ENCODE measurements around the gene PLSCR5.

The PLSCR5 gene

DNA sequence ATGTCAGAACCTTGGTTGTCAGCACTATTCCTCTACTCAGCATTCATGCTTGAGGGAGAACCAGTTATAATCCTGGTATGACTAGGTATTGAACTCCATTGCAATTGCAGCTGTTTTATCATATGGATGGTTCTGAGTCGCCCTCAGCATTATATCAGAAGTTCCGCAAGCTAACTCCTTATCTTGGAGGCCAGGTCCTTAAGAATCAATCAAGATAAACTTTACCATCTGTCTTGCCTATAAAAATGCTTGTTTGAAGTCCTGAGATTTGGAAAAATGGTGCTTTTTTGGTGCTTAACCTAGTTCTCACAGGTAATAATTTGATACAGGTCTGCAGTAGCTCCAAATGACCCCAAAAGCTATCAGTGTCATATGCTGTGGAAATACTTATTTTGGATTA, 44.5 kb downstream of the PLSCR5 start:
- Histone ChIP-seq H3K79me2 (ENCODE audit: control insufficient read depth, insufficient read depth, low read length, unreplicated experiment) (no peaks in the 10 kb centered on the region), H3K4me3 (ENCODE audit: low read depth, low read length) (no peak overlapping the region), H3K27ac (ENCODE audit: low read depth, low read length) (no peak overlapping the region), H3K36me3 (ENCODE audit: insufficient read depth, low read length) (no peaks in the 10 kb centered on the region), H3K27me3 (ENCODE audit: insufficient read depth, low read length) (no peaks in the 10 kb centered on the region), H2AFZ (ENCODE audit: low read length, unreplicated experiment) (no peak overlapping the region), H3K4me1 (ENCODE audit: control insufficient read depth, insufficient read depth, low read length, unreplicated experiment) (no peaks in the 10 kb centered on the region)

DNA sequence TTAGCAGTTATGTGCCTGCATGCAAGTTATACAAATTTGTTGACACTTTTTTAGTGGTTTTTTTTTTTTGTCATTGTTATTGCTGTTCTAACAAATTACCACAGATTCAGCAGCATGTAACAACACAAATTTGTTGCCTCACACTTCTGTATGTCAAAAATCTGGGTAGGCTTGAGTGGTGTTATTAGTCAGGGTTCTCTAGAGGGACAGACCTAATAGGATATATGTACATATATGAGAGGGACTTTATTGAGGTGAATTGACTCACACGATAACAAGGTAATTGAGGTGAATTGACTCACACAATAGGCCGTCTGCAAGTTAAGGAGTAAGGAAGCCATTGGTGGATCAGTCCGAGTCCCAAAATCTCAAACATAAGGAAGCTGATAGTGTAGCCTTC, 45.8 kb downstream of the PLSCR5 start:
- Histone ChIP-seq H3K4me1 (ENCODE audit: control insufficient read depth, insufficient read depth, low read length, unreplicated experiment) (no peaks in the 10 kb centered on the region), H3K36me3 (ENCODE audit: insufficient read depth, low read length) (no peaks in the 10 kb centered on the region), H3K27me3 (ENCODE audit: insufficient read depth, low read length) (no peaks in the 10 kb centered on the region), H3K79me2 (ENCODE audit: control insufficient read depth, insufficient read depth, low read length, unreplicated experiment) (no peaks in the 10 kb centered on the region), H3K4me3 (ENCODE audit: low read depth, low read length) (no peak overlapping the region), H2AFZ (ENCODE audit: low read length, unreplicated experiment) (no peak overlapping the region), H3K27ac (ENCODE audit: low read depth, low read length) (no peak overlapping the region)

DNA sequence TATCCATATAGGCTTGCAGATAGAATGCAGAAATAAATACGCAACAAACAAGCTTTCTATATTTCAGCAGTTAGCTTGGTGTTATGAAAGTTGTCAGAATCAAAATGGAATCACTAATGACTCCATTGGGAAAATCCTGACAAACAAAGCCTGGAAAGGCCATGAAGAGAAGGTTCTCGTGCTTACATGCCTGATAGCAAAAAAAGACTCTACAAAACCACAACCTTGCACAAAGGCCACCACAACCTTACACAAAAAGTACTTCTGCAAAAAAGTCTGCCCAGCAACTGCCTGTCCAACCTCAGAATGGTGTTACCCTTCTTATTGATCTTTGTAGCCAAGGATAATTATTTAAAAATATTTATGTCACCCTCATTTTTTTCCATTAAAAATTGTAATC, 46.4 kb downstream of the PLSCR5 start:
- Histone ChIP-seq H3K4me3 (ENCODE audit: low read depth, low read length) (no peak overlapping the region), H2AFZ (ENCODE audit: low read length, unreplicated experiment) (no peak overlapping the region), H3K79me2 (ENCODE audit: control insufficient read depth, insufficient read depth, low read length, unreplicated experiment) (no peaks in the 10 kb centered on the region), H3K36me3 (ENCODE audit: insufficient read depth, low read length) (no peaks in the 10 kb centered on the region), H3K4me1 (ENCODE audit: control insufficient read depth, insufficient read depth, low read length, unreplicated experiment) (no peaks in the 10 kb centered on the region), H3K27me3 (ENCODE audit: insufficient read depth, low read length) (no peaks in the 10 kb centered on the region), H3K27ac (ENCODE audit: low read depth, low read length) (no peak overlapping the region)

DNA sequence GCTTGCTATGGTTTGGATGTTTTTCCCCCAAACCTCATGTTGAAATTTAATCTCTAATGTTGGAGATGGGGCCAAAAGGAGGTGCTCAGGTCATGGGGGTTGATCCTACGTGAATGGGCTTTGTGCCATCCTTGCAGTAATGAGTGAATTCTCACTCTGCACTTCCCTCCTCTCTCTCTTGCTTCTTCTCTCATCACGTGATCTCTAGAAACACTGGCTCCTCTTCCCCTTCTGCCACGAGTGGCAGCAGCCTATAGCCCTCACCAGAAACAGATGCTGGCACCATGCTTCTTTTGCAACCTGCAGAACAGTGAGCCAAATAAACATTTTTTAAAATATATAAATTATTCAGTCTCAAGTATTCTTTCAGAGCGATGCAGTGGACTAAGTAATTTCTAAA, 47.4 kb downstream of the PLSCR5 start:
- Histone ChIP-seq H2AFZ (ENCODE audit: low read length, unreplicated experiment) (no peak overlapping the region), H3K79me2 (ENCODE audit: control insufficient read depth, insufficient read depth, low read length, unreplicated experiment) (no peaks in the 10 kb centered on the region), H3K36me3 (ENCODE audit: insufficient read depth, low read length) (no peaks in the 10 kb centered on the region), H3K27ac (ENCODE audit: low read depth, low read length) (no peak overlapping the region), H3K4me1 (ENCODE audit: control insufficient read depth, insufficient read depth, low read length, unreplicated experiment) (no peaks in the 10 kb centered on the region), H3K4me3 (ENCODE audit: low read depth, low read length) (no peak overlapping the region), H3K27me3 (ENCODE audit: insufficient read depth, low read length) (no peaks in the 10 kb centered on the region)

DNA sequence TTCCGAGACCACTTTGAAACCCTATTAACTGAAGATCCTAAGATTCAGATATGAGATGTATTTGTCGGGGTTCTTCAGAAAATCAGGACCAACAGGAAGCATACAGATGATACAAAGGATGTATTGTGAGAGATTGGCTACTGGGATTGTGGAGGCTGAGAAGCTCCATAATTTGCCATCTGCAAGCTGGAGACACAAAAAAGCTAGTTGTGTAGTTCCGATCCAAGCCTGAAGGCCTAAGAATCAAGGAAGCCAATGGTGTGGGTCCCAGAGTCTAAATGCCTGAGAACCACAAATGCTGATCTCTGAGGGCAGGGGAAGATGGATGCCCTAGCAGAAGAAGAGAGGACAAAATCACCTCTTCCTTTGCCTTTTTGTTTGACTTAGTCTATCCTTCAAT, 49.8 kb downstream of the PLSCR5 start:
- Histone ChIP-seq H3K79me2 (ENCODE audit: control insufficient read depth, insufficient read depth, low read length, unreplicated experiment) (no peaks in the 10 kb centered on the region), H3K27ac (ENCODE audit: low read depth, low read length) (no peak overlapping the region), H3K27me3 (ENCODE audit: insufficient read depth, low read length) (no peaks in the 10 kb centered on the region), H3K4me3 (ENCODE audit: low read depth, low read length) (no peak overlapping the region), H3K36me3 (ENCODE audit: insufficient read depth, low read length) (no peaks in the 10 kb centered on the region), H2AFZ (ENCODE audit: low read length, unreplicated experiment) (no peak overlapping the region), H3K4me1 (ENCODE audit: control insufficient read depth, insufficient read depth, low read length, unreplicated experiment) (peaks cover 19% of the 10 kb centered on the region)

DNA sequence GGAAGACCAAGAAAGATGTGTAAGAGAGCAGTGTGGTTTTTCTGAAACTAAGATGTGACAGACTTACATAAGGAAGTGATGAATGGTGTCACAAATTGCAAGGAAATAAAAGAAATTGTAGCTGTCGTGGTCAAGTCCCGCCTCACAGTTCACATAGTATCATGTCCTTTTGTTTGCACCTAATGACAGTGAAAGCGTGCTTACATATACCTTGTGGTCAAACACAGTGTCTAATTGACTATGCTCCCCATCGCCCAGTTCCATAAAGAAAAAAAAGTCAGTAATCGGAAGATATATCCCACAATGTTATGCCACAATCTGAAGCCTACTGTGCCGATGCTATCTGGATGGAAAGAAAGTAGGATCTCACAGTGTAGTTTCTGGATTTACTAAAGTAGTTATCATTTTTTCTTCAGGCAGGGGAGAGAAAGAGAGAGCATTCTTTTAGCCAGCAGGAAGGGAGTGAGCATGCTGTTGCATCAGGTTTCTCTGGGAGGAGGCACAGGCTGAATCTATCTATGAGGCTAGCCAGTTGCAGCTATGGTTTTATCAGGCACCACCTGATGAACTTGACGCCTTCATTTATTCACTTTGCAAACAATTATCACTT, 50.9 kb downstream of the PLSCR5 start:
- no peak overlapping the region for H3K27ac ChIP-seq (ENCODE audit: low read depth, low read length)
- no peak overlapping the region for H3K4me3 ChIP-seq (ENCODE audit: low read depth, low read length)
- no peaks in the 10 kb centered on the region for H3K36me3 ChIP-seq (ENCODE audit: insufficient read depth, low read length)
- peaks cover 28% of the 10 kb centered on the region for H3K4me1 ChIP-seq (ENCODE audit: control insufficient read depth, insufficient read depth, low read length, unreplicated experiment)
- H3K27me3 ChIP-seq (ENCODE audit: insufficient read depth, low read length) = no peaks in the 10 kb centered on the region
- no peaks in the 10 kb centered on the region for H3K79me2 ChIP-seq (ENCODE audit: control insufficient read depth, insufficient read depth, low read length, unreplicated experiment)
- no peak overlapping the region for H2AFZ ChIP-seq (ENCODE audit: low read length, unreplicated experiment)

DNA sequence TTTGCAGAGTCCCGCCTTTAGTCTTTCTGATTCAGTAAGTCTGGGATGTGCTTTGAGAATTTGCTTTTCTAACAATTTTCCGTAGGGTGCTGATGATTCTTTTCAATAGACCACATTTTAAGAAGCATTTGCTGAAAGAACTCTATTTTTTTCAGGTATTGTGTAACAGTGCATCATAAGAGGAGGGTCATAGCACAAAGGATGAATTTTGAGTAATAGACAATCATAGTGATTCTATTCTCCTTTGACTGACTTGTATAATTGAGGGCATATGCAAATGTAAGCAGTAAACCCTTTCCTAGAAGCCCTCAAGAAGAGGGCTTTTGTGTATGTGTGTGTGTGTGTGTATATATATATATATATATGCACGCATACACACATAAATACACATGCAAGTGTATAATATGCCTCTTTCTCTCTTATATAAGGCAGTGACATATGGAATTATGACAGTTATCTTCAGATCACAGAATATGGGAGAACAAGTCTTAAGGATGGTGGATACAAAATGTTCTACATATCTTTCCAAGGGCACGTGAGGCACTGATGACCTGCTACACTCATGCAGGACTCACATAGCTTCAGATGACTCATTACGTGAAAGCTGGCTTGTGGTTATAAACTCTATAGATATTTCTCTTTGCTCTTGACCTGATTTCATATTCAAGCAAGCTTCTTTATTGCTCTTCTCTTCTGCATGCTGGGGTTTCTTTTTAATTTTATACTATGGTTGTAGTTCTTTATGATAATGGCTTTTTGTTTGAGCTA, 54.2 kb downstream of the PLSCR5 start:
- peaks cover 44% of the 10 kb centered on the region for H3K4me1 ChIP-seq (ENCODE audit: control insufficient read depth, insufficient read depth, low read length, unreplicated experiment)

DNA sequence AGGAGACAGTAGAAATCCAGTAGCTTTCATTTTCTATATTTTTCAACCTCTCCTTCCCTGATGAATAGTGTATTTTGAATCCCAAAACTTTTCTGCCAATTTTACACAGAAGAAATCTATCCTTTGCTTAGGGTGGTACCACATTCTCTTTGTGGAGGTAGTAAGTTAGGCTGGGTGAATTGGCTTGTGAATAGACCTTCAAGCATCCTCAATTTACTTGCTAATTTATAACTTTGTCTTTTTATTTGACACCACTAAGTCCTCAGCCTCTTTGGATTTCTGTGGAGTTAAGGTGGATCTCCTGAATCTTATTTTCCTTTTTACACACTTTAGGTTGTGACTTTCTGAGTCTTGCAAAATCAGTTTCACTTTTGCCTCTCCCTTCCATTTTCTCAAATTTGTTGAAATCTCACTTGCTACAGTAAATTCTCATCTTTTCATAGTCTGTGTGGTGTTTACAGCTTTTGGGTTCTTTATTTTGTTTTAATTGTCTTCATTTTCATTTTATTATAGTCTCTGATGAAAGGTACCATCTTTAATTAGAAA, 55.0 kb downstream of the PLSCR5 start:
- H3K36me3 ChIP-seq (ENCODE audit: insufficient read depth, low read length) = no peaks in the 10 kb centered on the region
- peaks cover 48% of the 10 kb centered on the region for H3K4me1 ChIP-seq (ENCODE audit: control insufficient read depth, insufficient read depth, low read length, unreplicated experiment)
- peak overlapping the region; percentile 91 for H3K27ac ChIP-seq (ENCODE audit: low read depth, low read length)
- peak overlapping the region; percentile 69 for H3K4me3 ChIP-seq (ENCODE audit: low read depth, low read length)
- H2AFZ ChIP-seq (ENCODE audit: low read length, unreplicated experiment) = peak overlapping the region; percentile 99
- peaks cover 16% of the 10 kb centered on the region for H3K79me2 ChIP-seq (ENCODE audit: control insufficient read depth, insufficient read depth, low read length, unreplicated experiment)
- H3K27me3 ChIP-seq (ENCODE audit: insufficient read depth, low read length) = no peaks in the 10 kb centered on the region

More for the DNA sequence above, 54.2 kb downstream of the PLSCR5 start:
- Histone ChIP-seq H2AFZ (ENCODE audit: low read length, unreplicated experiment) (peak overlapping the region; percentile 99), H3K36me3 (ENCODE audit: insufficient read depth, low read length) (no peaks in the 10 kb centered on the region), H3K4me3 (ENCODE audit: low read depth, low read length) (peak overlapping the region; percentile 69), H3K27me3 (ENCODE audit: insufficient read depth, low read length) (no peaks in the 10 kb centered on the region), H3K79me2 (ENCODE audit: control insufficient read depth, insufficient read depth, low read length, unreplicated experiment) (peaks cover 9% of the 10 kb centered on the region), H3K27ac (ENCODE audit: low read depth, low read length) (peak overlapping the region; percentile 91)

DNA sequence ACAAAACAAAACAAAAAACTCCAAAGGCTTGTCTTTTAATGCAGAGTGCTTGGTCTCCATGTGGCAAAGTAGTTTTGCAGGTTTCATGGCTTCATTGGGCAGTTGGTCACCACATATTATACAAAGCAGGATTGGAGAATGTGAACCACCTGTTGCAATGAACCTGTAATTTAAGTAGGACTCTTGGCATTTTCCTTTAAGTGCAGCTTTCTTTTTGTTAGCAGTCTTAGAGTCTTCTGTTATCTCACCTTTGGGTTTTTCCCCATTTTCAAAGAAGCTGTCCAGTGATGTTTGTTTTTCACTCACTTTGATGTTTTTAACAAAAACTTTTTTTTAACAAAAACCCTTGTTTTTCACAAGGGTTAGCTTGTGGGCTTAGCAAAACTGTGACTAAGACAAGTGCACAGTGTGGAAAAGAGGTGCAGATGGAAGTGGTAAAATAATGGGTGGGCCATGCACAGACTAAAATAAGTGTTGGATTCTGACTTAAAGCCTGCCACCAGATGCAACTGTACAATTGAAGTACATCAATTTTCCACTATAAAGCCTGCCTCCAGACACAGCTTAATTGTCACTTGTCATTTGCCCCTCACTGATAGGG, 57.8 kb downstream of the PLSCR5 start:
- Histone ChIP-seq H3K36me3 (ENCODE audit: insufficient read depth, low read length) (peaks cover 10% of the 10 kb centered on the region; the same call in 1 of the 2 replicates), H3K4me1 (ENCODE audit: control insufficient read depth, insufficient read depth, low read length, unreplicated experiment) (peaks cover 48% of the 10 kb centered on the region), H3K4me3 (ENCODE audit: low read depth, low read length) (no peak overlapping the region), H3K27ac (ENCODE audit: low read depth, low read length) (no peak overlapping the region), H3K79me2 (ENCODE audit: control insufficient read depth, insufficient read depth, low read length, unreplicated experiment) (peaks cover 43% of the 10 kb centered on the region), H2AFZ (ENCODE audit: low read length, unreplicated experiment) (no peak overlapping the region), H3K27me3 (ENCODE audit: insufficient read depth, low read length) (no peaks in the 10 kb centered on the region)

DNA sequence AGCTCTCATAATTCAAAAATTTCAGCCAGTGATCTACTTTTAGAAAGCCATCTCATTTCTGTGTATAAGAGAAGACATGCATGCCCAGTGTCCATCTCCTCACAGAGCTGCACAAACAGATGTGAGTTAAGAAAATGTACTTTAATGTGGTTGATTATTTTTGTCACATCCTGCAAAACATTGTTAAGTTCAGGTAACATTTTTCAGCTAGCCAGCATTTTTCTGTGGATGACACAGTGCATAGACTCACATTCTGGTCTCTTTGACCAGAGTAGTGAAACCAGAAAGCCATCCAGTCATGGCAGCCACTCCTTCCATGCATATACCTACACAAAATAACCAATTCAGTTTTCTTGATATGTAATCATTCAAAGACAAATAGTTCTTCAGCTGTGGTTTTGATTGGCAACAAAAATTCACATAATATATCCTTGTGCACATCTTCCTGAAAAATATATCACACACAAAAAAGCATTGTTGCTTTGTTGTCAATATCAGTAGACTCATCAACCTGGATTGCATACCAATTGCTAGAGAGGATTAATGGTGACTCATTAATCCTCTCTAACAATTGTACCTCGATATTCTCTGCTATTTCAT, 58.7 kb downstream of the PLSCR5 start:
- H3K27ac ChIP-seq (ENCODE audit: low read depth, low read length) = no peak overlapping the region
- peaks cover 44% of the 10 kb centered on the region for H3K4me1 ChIP-seq (ENCODE audit: control insufficient read depth, insufficient read depth, low read length, unreplicated experiment)
- H2AFZ ChIP-seq (ENCODE audit: low read length, unreplicated experiment) = no peak overlapping the region
- peaks cover 18% of the 10 kb centered on the region for H3K36me3 ChIP-seq (ENCODE audit: insufficient read depth, low read length)
- no peaks in the 10 kb centered on the region for H3K27me3 ChIP-seq (ENCODE audit: insufficient read depth, low read length)
- peaks cover 52% of the 10 kb centered on the region for H3K79me2 ChIP-seq (ENCODE audit: control insufficient read depth, insufficient read depth, low read length, unreplicated experiment)
- H3K4me3 ChIP-seq (ENCODE audit: low read depth, low read length) = peak overlapping the region; percentile 2; the same call in 1 of the 2 replicates
